GM12873 (cell line): ENCODE measurements around the gene HOXA9.

Source experiments
- CTCF ChIP-seq: IDR thresholded peaks from 2 replicates; pipeline ENCODE4 v1.5.1; 2012; ENCODE audit warnings: low read depth, mild to moderate bottlenecking, moderate library complexity, low read length, control low read depth; ENCODE audit not compliant: insufficient read depth; ENCODE audit errors: missing control alignments

HOXA9 gene

GRCh38 chr7:27148756-27149641 is 16.3 kb downstream of the HOXA9 start:
- no peak for TF ChIP-seq CTCF

- TF ChIP-seq CTCF = no peak
Measured at GRCh38 chr7:27148031-27148755, 17.1 kb downstream of the HOXA9 start.

GRCh38 chr7:27147199-27148030 is 17.9 kb downstream of the HOXA9 start, which contains the start of gene HOXA6:
Gene HOXA6 (minus strand): TSS chr7:27147774. CDS start chr7:27147749, 25 bp downstream.
- TF ChIP-seq CTCF = no peak

- no peak for TF ChIP-seq CTCF
Measured at GRCh38 chr7:27146491-27147198, 18.7 kb downstream of the HOXA9 start.

GRCh38 chr7:27145914-27146412 is 19.4 kb downstream of the HOXA9 start:
- no peak for TF ChIP-seq CTCF

GRCh38 chr7:27145165-27145913 is 20.0 kb downstream of the HOXA9 start:
- TF ChIP-seq CTCF = no peak
